Measurements from ENCODE around the gene FLRT1.

- TF ChIP-seq, protein P1, sequence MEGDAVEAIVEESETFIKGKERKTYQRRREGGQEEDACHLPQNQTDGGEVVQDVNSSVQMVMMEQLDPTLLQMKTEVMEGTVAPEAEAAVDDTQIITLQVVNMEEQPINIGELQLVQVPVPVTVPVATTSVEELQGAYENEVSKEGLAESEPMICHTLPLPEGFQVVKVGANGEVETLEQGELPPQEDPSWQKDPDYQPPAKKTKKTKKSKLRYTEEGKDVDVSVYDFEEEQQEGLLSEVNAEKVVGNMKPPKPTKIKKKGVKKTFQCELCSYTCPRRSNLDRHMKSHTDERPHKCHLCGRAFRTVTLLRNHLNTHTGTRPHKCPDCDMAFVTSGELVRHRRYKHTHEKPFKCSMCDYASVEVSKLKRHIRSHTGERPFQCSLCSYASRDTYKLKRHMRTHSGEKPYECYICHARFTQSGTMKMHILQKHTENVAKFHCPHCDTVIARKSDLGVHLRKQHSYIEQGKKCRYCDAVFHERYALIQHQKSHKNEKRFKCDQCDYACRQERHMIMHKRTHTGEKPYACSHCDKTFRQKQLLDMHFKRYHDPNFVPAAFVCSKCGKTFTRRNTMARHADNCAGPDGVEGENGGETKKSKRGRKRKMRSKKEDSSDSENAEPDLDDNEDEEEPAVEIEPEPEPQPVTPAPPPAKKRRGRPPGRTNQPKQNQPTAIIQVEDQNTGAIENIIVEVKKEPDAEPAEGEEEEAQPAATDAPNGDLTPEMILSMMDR (IDR thresholded peaks at IDR 0.05): no peak
- TF ChIP-seq POLR2A (IDR thresholded peaks at IDR 0.05): no peak
Measured at GRCh38 chr11:64084951-64085710, 49.4 kb downstream of the FLRT1 start.

Data from lower leg skin (tissue), 3 donors.